Measurements from ENCODE around the gene GTF2A1L. TPM values are rescaled to one million over a fixed set of nuclear protein-coding genes. Genes with fewer than 3 reads are reported as not detected.

GTF2A1L gene
- total and polyA plus RNA-seq, 10 of the 15 experiments (the other 5 are each of a cell fraction or from before 2014, with no cell fraction given): not detected

DNA sequence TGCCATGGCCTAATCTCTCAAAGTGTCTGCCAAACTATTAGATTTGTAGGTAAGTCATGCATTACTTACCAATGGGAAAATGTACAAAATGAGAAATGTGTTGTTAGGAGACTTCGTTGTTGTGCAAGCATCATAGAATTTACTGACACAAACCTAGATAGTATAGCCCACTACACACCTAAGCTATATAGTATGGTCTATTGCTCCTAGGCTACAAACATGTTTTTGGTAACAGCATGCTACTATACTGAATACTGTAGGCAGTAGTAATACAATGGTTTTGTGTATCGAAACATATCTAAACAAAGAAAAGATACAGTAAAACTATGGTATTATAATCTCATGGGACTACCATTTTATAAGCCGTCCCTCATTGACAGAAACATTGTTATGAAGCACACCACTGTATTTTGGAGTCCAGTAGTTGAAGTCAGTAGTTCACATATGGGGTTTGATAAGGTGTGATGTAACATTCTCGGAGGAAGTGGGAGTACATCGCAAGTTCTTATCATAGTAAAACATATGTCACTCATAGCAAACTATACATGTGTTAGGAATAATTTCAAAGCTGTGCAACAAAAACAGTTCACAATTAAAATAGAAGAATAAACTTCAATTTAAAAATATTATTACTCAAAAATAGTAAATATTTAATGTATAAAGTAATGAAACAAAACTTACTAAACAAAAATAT lies 12.0 kb upstream of the GTF2A1L start (continued):
- TF ChIP-seq, protein P1, sequence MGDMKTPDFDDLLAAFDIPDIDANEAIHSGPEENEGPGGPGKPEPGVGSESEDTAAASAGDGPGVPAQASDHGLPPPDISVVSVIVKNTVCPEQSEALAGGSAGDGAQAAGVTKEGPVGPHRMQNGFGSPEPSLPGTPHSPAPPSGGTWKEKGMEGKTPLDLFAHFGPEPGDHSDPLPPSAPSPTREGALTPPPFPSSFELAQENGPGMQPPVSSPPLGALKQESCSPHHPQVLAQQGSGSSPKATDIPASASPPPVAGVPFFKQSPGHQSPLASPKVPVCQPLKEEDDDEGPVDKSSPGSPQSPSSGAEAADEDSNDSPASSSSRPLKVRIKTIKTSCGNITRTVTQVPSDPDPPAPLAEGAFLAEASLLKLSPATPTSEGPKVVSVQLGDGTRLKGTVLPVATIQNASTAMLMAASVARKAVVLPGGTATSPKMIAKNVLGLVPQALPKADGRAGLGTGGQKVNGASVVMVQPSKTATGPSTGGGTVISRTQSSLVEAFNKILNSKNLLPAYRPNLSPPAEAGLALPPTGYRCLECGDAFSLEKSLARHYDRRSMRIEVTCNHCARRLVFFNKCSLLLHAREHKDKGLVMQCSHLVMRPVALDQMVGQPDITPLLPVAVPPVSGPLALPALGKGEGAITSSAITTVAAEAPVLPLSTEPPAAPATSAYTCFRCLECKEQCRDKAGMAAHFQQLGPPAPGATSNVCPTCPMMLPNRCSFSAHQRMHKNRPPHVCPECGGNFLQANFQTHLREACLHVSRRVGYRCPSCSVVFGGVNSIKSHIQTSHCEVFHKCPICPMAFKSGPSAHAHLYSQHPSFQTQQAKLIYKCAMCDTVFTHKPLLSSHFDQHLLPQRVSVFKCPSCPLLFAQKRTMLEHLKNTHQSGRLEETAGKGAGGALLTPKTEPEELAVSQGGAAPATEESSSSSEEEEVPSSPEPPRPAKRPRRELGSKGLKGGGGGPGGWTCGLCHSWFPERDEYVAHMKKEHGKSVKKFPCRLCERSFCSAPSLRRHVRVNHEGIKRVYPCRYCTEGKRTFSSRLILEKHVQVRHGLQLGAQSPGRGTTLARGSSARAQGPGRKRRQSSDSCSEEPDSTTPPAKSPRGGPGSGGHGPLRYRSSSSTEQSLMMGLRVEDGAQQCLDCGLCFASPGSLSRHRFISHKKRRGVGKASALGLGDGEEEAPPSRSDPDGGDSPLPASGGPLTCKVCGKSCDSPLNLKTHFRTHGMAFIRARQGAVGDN (IDR thresholded peaks at IDR 0.05): no peak
- TF ChIP-seq CBFB (IDR thresholded peaks at IDR 0.05; ENCODE audit: low read depth) (no peak), HDGF (IDR thresholded peaks at IDR 0.05) (no peak), ZBED1 (IDR thresholded peaks at IDR 0.05; ENCODE audit: borderline replicate concordance) (no peak), ASH2L (IDR thresholded peaks at IDR 0.05; ENCODE audit: borderline replicate concordance, low read depth) (no peak)

- H3K36me3 ChIP-seq (ENCODE audit: control insufficient read depth in 2 of 2, insufficient read depth in 2 of 2, low read length in 1 of 2): no peaks in the 10 kb centered on the region
- intact Hi-C loops (cut with micrococcal nuclease; ENCODE audit: unreplicated experiment): loop anchor here (10.0 kb wide), 1 partner anchor 1887 kb away; no protein-coding TSS in a partner anchor
- ChIA-PET CTCF (no interaction called here), RAD21 (ENCODE audit: unreplicated experiment) (no interaction called here), SMC1A (ENCODE audit: uncharacterized antibody, unreplicated experiment) (no interaction called here), POLR2A (no interaction called here)
- no peaks in the 10 kb centered on the region for H3K79me2 ChIP-seq (ENCODE audit: control insufficient read depth, insufficient read depth, low read length)
- H3K4me1 ChIP-seq (ENCODE audit: control insufficient read depth, insufficient read depth, low read length): no peaks in the 10 kb centered on the region
- WGBS (ENCODE audit: insufficient coverage, insufficient replicate concordance, low lambda C conversion rate, missing lambda C conversion rate): 58% methylated on average over 8 of the region's 10 CpGs
- no peak overlapping the region for H3K9ac ChIP-seq (ENCODE audit: control insufficient read depth, insufficient read depth, low read length)
- no peak overlapping the region for H3K4me2 ChIP-seq (ENCODE audit: control insufficient read depth, insufficient read depth)
- H3K4me3 ChIP-seq: no peak overlapping the region
- H3K27me3 ChIP-seq (replicated peaks in 1 of 2; ENCODE audit: control insufficient read depth in 2 of 2, insufficient read depth in 2 of 2, low read length in 1 of 2): no peaks in the 10 kb centered on the region; a peak in 2 of 4 replicates
- no TSS peak for BruUV-seq (replicated peaks)
- H3K9me3 ChIP-seq (replicated peaks; ENCODE audit: control insufficient read depth, insufficient read depth, low read length): no peaks in the 10 kb centered on the region
- no peak overlapping the region for H3K27ac ChIP-seq (ENCODE audit: control insufficient read depth, insufficient read depth)
- H4K20me1 ChIP-seq (ENCODE audit: control insufficient read depth, insufficient read depth): no peaks in the 10 kb centered on the region
- no peak overlapping the region for H2AFZ ChIP-seq (ENCODE audit: control insufficient read depth, low read depth, low read length)
- ATAC-seq (no peak), DNase-seq (ENCODE audit: low read depth, low spot score) (no peak), FAIRE-seq (no peak)
- in situ Hi-C loops (cut with MboI): no loop called here
- TF ChIP-seq RBBP5 (conservative IDR thresholded peaks at IDR 0.05): no peak
- TF ChIP-seq PML (IDR thresholded peaks at IDR 0.05; ENCODE audit: low read length): no peak
- TF ChIP-seq RAD51 (IDR thresholded peaks at IDR 0.05): no peak
- no peak for TF ChIP-seq CHD1 (IDR thresholded peaks at IDR 0.05; ENCODE audit: low read depth, low read length)
- no peak for TF ChIP-seq ZNF384 (IDR thresholded peaks at IDR 0.05; ENCODE audit: borderline replicate concordance, low read depth, low read length)
- no peak for TF ChIP-seq SREBF1 (IDR thresholded peaks at IDR 0.05; ENCODE audit: low read length)
- TF ChIP-seq HDAC6 (IDR thresholded peaks at IDR 0.05; ENCODE audit: unreplicated experiment): no peak
- TF ChIP-seq IRF4 (IDR thresholded peaks at IDR 0.05; ENCODE audit: low read depth, low read length): no peak
- no peak for TF ChIP-seq EZH2 (IDR thresholded peaks at IDR 0.05; ENCODE audit: borderline replicate concordance, control insufficient read depth, low read depth, low read length)
- no peak for TF ChIP-seq JUND (IDR thresholded peaks at IDR 0.05; ENCODE audit: low read depth, low read length)
- TF ChIP-seq PAX5 (IDR thresholded peaks at IDR 0.05; ENCODE audit: borderline replicate concordance, low read depth, low read length): no peak
- TF ChIP-seq POLR2AphosphoS5 (IDR thresholded peaks at IDR 0.05; ENCODE audit: low read length): no peak
- TF ChIP-seq SUPT20H (IDR thresholded peaks at IDR 0.05; ENCODE audit: borderline replicate concordance, control insufficient read depth, low read depth, low read length): no peak
- TF ChIP-seq POLR2AphosphoS2 (IDR thresholded peaks at IDR 0.05; ENCODE audit: low read depth, low read length): no peak
- no peak for TF ChIP-seq IRF3 (IDR thresholded peaks at IDR 0.05)
These were observed 10.2 kb upstream of the GTF2A1L start for GRCh38 chr2:48607307-48608014.
